SK-N-SH treated with all-trans-retinoic acid at 6 μM for 48 hours (cell line): ENCODE results near the gene PHLDB1.
A peak's percentile ranks its signal among the peaks of the same experiment; 100 is the strongest.
"Not testable (repeated sequence)": the region's sequence is repeated elsewhere in the genome, so short reads cannot be mapped to it uniquely, and the experiment has no call there.

Source experiments
- ATAC-seq: fragments of 200-7000 bp; cut with Tn5 transposase; 3 replicates; pipeline ENCODE4 v1.9.1; 2020; ENCODE audit warnings: mild to moderate bottlenecking, moderate library complexity
- ARNTL ChIP-seq: fragments of 450-650 bp; formaldehyde crosslinking; IDR thresholded peaks from 2 replicates; pipeline ENCODE4 v1.5.0; 2020; ENCODE audit warnings: low read depth, mild to moderate bottlenecking, moderate library complexity, borderline replicate concordance
- BACH2 ChIP-seq: fragments of 250-450 bp; sonication (Bioruptor Pico); IDR thresholded peaks from 2 replicates; pipeline ENCODE4 v1.9.0; 2021; ENCODE audit warnings: mild to moderate bottlenecking, borderline replicate concordance
- CSDC2 ChIP-seq: fragments of 250-450 bp; sonication (Bioruptor Pico); IDR thresholded peaks from 2 replicates; pipeline ENCODE4 v1.5.0; 2020; ENCODE audit warnings: mild to moderate bottlenecking, moderate library complexity
- ESRRG ChIP-seq: fragments of 250-450 bp; sonication (Bioruptor Pico); IDR thresholded peaks from 2 replicates; pipeline ENCODE4 v1.6.1; 2021; ENCODE audit warnings: mild to moderate bottlenecking
- GLIS3 ChIP-seq: fragments of 250-450 bp; sonication (Bioruptor Pico); IDR thresholded peaks from 2 replicates; pipeline ENCODE4 v1.5.0; 2020; ENCODE audit warnings: mild to moderate bottlenecking, moderate library complexity
- OSR1 ChIP-seq: fragments of 250-450 bp; sonication (Bioruptor Pico); IDR thresholded peaks from 2 replicates; pipeline ENCODE4 v1.8.0; 2022; ENCODE audit warnings: moderate library complexity, mild to moderate bottlenecking, inconsistent platforms
- PPARA ChIP-seq: fragments of 250-450 bp; sonication (Bioruptor Pico); IDR thresholded peaks from 2 replicates; pipeline ENCODE4 v1.5.0; 2020; ENCODE audit warnings: mild to moderate bottlenecking, borderline replicate concordance
- RARB ChIP-seq: fragments of 250-450 bp; sonication (Bioruptor Pico); IDR thresholded peaks from 2 replicates; pipeline ENCODE4 v1.8.0; 2021; ENCODE audit warnings: mild to moderate bottlenecking, moderate library complexity
- SNAI2 ChIP-seq: fragments of 250-450 bp; sonication (Bioruptor Pico); IDR thresholded peaks from 2 replicates; pipeline ENCODE4 v1.5.0; 2020; ENCODE audit warnings: mild to moderate bottlenecking, moderate library complexity
- TCF4 ChIP-seq: fragments of 250-450 bp; sonication (Bioruptor Pico); IDR thresholded peaks from 2 replicates; pipeline ENCODE4 v1.8.0; 2021; ENCODE audit warnings: mild to moderate bottlenecking, moderate library complexity, borderline replicate concordance
- TOX ChIP-seq: fragments of 250-450 bp; sonication (Bioruptor Pico); IDR thresholded peaks from 2 replicates; pipeline ENCODE4 v1.8.0; 2021; ENCODE audit warnings: mild to moderate bottlenecking, moderate library complexity, borderline replicate concordance
- TSHZ2 ChIP-seq: fragments of 250-450 bp; sonication (Bioruptor Pico); IDR thresholded peaks from 2 replicates; pipeline ENCODE4 v1.5.0; 2020; ENCODE audit warnings: mild to moderate bottlenecking, moderate library complexity
- ZC3H10 ChIP-seq: fragments of 250-450 bp; sonication (Bioruptor Pico); IDR thresholded peaks from 2 replicates; pipeline ENCODE4 v1.5.1; 2021; ENCODE audit warnings: mild to moderate bottlenecking, moderate library complexity
- ZFP3 ChIP-seq: fragments of 250-450 bp; sonication (Bioruptor Pico); IDR thresholded peaks from 2 replicates; pipeline ENCODE4 v1.5.0; 2020; ENCODE audit warnings: mild to moderate bottlenecking, moderate library complexity
- ZNF565 ChIP-seq: fragments of 450-650 bp; formaldehyde crosslinking; conservative IDR thresholded peaks from 2 replicates; pipeline ENCODE4 v1.5.0; 2020; ENCODE audit warnings: low read depth, mild to moderate bottlenecking, moderate library complexity
- ZNF70 ChIP-seq: fragments of 450-650 bp; formaldehyde crosslinking; IDR thresholded peaks from 2 replicates; pipeline ENCODE4 v1.5.0; 2020; ENCODE audit warnings: mild to moderate bottlenecking, moderate library complexity
- ZNF8 ChIP-seq: fragments of 450-650 bp; formaldehyde crosslinking; IDR thresholded peaks from 2 replicates; pipeline ENCODE4 v1.5.0; 2020; ENCODE audit warnings: mild to moderate bottlenecking, moderate library complexity
- TF ChIP-seq, protein P1 (sequence below): fragments of 250-450 bp; sonication (Bioruptor Pico); IDR thresholded peaks from 2 replicates; pipeline ENCODE4 v1.5.1; 2020; ENCODE audit warnings: low read depth, mild to moderate bottlenecking, moderate library complexity
- TF ChIP-seq, protein P2 (sequence below): fragments of 250-450 bp; sonication (Bioruptor Pico); IDR thresholded peaks from 2 replicates; pipeline ENCODE4 v1.8.0; 2020; ENCODE audit warnings: mild to moderate bottlenecking, moderate library complexity, borderline replicate concordance
- TF ChIP-seq, protein P3 (sequence below): fragments of 250-450 bp; sonication (Bioruptor Pico); IDR thresholded peaks from 2 replicates; pipeline ENCODE4 v1.5.1; 2021; ENCODE audit warnings: mild to moderate bottlenecking, moderate library complexity

PHLDB1 gene

DNA sequence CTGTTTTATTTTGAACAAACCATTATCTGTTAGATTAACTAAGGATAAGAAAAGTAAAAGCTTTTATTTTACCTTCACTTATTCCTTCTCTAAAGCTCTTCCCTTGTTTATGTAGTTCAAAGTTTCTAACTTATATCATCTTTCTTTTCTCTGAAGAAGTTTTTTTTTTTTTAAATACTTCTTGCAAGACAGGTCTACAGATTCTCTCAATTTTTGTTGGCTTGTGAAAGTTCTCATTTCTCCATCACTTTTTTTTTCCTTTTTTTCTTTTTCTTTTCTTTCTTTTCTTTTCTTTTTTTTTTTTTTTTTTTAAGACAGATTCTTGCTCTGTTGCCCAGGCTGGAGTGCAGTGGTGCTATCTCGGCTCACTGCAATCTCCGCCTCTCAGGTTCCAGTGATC, 76.8 kb downstream of the PHLDB1 start:
- ATAC-seq = no peak
- no peak for TF ChIP-seq OSR1 (CRISPR knock-in tag)
- no peak for TF ChIP-seq ARNTL (CRISPR knock-in tag)
- no peak for TF ChIP-seq BACH2 (CRISPR knock-in tag)
- no peak for TF ChIP-seq PPARA
- no peak for TF ChIP-seq SNAI2 (CRISPR knock-in tag)
- no peak for TF ChIP-seq ZNF565 (CRISPR knock-in tag)

GRCh38 chr11:118687906-118688305, 80.5 kb downstream of the PHLDB1 start:
- TF ChIP-seq CSDC2 (CRISPR knock-in tag) = no peak
- TF ChIP-seq ZFP3 = no peak
- no peak for TF ChIP-seq ZNF565 (CRISPR knock-in tag)
- ATAC-seq = no peak

DNA sequence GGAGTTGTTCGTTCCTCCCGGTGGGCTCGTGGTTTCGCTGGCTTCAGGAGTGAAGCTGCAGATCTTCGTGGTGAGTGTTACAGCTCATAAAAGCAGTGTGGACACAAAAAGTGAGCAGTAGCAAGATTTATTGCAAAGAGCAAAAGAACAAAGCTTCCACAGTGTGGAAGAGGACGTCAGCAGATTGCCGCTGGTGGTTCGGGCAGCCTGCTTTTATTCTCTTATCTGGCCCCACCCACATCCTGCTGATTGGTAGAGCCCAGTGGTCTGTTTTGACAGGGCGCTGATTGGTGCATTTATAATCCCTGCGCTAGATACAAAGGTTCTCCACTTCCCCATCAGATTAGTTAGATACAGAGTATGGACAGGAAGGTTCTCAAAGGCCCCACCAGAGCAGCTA, 80.9 kb downstream of the PHLDB1 start:
- ATAC-seq = not testable (repeated sequence)

- no peak for ATAC-seq
- TF ChIP-seq OSR1 (CRISPR knock-in tag) = no peak
- no peak for TF ChIP-seq TCF4
- no peak for TF ChIP-seq SNAI2 (CRISPR knock-in tag)
- TF ChIP-seq ESRRG (CRISPR knock-in tag) = no peak
- TF ChIP-seq, protein P1, sequence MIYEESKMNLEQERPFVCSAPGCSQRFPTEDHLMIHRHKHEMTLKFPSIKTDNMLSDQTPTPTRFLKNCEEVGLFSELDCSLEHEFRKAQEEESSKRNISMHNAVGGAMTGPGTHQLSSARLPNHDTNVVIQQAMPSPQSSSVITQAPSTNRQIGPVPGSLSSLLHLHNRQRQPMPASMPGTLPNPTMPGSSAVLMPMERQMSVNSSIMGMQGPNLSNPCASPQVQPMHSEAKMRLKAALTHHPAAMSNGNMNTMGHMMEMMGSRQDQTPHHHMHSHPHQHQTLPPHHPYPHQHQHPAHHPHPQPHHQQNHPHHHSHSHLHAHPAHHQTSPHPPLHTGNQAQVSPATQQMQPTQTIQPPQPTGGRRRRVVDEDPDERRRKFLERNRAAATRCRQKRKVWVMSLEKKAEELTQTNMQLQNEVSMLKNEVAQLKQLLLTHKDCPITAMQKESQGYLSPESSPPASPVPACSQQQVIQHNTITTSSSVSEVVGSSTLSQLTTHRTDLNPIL (CRISPR knock-in tag) = no peak
- TF ChIP-seq ZNF565 (CRISPR knock-in tag) = no peak
- TF ChIP-seq ZC3H10 = no peak
- no peak for TF ChIP-seq TOX (CRISPR knock-in tag)
- TF ChIP-seq RARB (CRISPR knock-in tag) = no peak
Observed at GRCh38 chr11:118688851-118689502, 81.6 kb downstream of the PHLDB1 start.

- ATAC-seq = peak; percentile 31
Observed at GRCh38 chr11:118689503-118689851, 82.1 kb downstream of the PHLDB1 start.

More at GRCh38 chr11:118689503-118689851, 82.1 kb downstream of the PHLDB1 start:
- no peak for TF ChIP-seq ZFP3
- TF ChIP-seq GLIS3 (CRISPR knock-in tag) = no peak
- no peak for TF ChIP-seq PPARA
- TF ChIP-seq SNAI2 (CRISPR knock-in tag) = no peak
- TF ChIP-seq ESRRG (CRISPR knock-in tag) = no peak
- TF ChIP-seq TSHZ2 = no peak
- TF ChIP-seq, protein P2, sequence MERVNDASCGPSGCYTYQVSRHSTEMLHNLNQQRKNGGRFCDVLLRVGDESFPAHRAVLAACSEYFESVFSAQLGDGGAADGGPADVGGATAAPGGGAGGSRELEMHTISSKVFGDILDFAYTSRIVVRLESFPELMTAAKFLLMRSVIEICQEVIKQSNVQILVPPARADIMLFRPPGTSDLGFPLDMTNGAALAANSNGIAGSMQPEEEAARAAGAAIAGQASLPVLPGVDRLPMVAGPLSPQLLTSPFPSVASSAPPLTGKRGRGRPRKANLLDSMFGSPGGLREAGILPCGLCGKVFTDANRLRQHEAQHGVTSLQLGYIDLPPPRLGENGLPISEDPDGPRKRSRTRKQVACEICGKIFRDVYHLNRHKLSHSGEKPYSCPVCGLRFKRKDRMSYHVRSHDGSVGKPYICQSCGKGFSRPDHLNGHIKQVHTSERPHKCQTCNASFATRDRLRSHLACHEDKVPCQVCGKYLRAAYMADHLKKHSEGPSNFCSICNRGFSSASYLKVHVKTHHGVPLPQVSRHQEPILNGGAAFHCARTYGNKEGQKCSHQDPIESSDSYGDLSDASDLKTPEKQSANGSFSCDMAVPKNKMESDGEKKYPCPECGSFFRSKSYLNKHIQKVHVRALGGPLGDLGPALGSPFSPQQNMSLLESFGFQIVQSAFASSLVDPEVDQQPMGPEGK = no peak
- TF ChIP-seq ZNF70 = no peak
- no peak for TF ChIP-seq ZNF565 (CRISPR knock-in tag)
- TF ChIP-seq RARB (CRISPR knock-in tag) = no peak
- no peak for TF ChIP-seq BACH2 (CRISPR knock-in tag)
- TF ChIP-seq ARNTL (CRISPR knock-in tag) = no peak
- no peak for TF ChIP-seq OSR1 (CRISPR knock-in tag)
- TF ChIP-seq, protein P3, sequence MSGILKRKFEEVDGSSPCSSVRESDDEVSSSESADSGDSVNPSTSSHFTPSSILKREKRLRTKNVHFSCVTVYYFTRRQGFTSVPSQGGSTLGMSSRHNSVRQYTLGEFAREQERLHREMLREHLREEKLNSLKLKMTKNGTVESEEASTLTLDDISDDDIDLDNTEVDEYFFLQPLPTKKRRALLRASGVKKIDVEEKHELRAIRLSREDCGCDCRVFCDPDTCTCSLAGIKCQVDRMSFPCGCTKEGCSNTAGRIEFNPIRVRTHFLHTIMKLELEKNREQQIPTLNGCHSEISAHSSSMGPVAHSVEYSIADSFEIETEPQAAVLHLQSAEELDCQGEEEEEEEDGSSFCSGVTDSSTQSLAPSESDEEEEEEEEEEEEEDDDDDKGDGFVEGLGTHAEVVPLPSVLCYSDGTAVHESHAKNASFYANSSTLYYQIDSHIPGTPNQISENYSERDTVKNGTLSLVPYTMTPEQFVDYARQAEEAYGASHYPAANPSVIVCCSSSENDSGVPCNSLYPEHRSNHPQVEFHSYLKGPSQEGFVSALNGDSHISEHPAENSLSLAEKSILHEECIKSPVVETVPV (CRISPR knock-in tag) = no peak
- no peak for TF ChIP-seq TOX (CRISPR knock-in tag)
- TF ChIP-seq TCF4 = no peak
- TF ChIP-seq ZNF8 (CRISPR knock-in tag) = no peak
- TF ChIP-seq CSDC2 (CRISPR knock-in tag) = no peak
